Liver (tissue), 9 donors: ENCODE data around the gene TCERG1L. TPM values are rescaled to one million over a fixed set of nuclear protein-coding genes. Genes with fewer than 3 reads are reported as not detected.

ENCODE experiments used
- DNase-seq: peaks from one replicate; pipeline ENCODE4 v3.0.0-alpha.2; 2017; ENCODE audit warnings: low spot score
- H3K27ac ChIP-seq, 2 donors: one replicate each; pipeline ENCODE4 v1.7.0; 2013; ENCODE audit warnings: inconsistent platforms in 2 of 2, low read length in 2 of 2, control low read depth in 1 of 2, low read depth in 1 of 2, mild to moderate bottlenecking in 1 of 2
- H3K27me3 ChIP-seq, 4 donors: one replicate each; pipeline versions ENCODE4 v1.6.1 to v1.7.0; 2013; ENCODE audit warnings: low read length in 3 of 4, inconsistent platforms in 1 of 4, mild to moderate bottlenecking in 1 of 4, moderate library complexity in 1 of 4; ENCODE audit not compliant: control insufficient read depth in 4 of 4, insufficient read depth in 4 of 4
- H3K36me3 ChIP-seq, 4 donors: one replicate each; pipeline versions ENCODE4 v1.6.1 to v1.7.0; 2013; ENCODE audit warnings: low read length in 3 of 4, mild to moderate bottlenecking in 3 of 4, low read depth in 1 of 4, moderate library complexity in 1 of 4; ENCODE audit not compliant: control insufficient read depth in 4 of 4, insufficient read depth in 3 of 4
- H3K4me1 ChIP-seq, 4 donors: one replicate each; pipeline versions ENCODE4 v1.6.1 to v1.7.0; 2013; ENCODE audit warnings: low read length in 3 of 4, mild to moderate bottlenecking in 3 of 4, moderate library complexity in 1 of 4; ENCODE audit not compliant: control insufficient read depth in 4 of 4, insufficient read depth in 4 of 4
- H3K4me3 ChIP-seq, 3 donors: one replicate each; pipeline versions ENCODE4 v1.6.1 to v1.7.0; 2013; ENCODE audit warnings: low read length in 3 of 3, control low read depth in 1 of 3, low read depth in 1 of 3, mild to moderate bottlenecking in 1 of 3
- H3K9ac ChIP-seq, 2 donors: one replicate each; pipeline ENCODE4 v1.7.0; 2013; ENCODE audit warnings: low read length in 2 of 2, mild to moderate bottlenecking in 2 of 2, moderate library complexity in 2 of 2, control low read depth in 1 of 2, low read depth in 1 of 2
- H3K9me3 ChIP-seq, 4 donors: one replicate each; pipeline versions ENCODE4 v1.6.1 to v1.7.0; 2013; ENCODE audit warnings: low read length in 3 of 4; ENCODE audit not compliant: control insufficient read depth in 4 of 4
- CTCF ChIP-seq: fragments of 150-350 bp; IDR thresholded peaks from 2 replicates; pipeline ENCODE4 v1.5.1; 2017; ENCODE audit warnings: improper control_type of control experiment, low read depth, low read length; ENCODE audit not compliant: missing input control
- EGR1 ChIP-seq, 2 donors: IDR thresholded peaks; 2 replicates each; pipeline ENCODE4 v1.6.1; 2016 to 2018; ENCODE audit warnings: antibody characterized with exemption in 2 of 2, low read depth in 2 of 2
- FOXA1 ChIP-seq: IDR thresholded peaks from 2 replicates; pipeline ENCODE4 v1.6.1; 2016; ENCODE audit warnings: antibody characterized with exemption
- FOXA2 ChIP-seq: IDR thresholded peaks from 2 replicates; pipeline ENCODE4 v1.6.1; 2016; ENCODE audit warnings: antibody characterized with exemption
- HNF4A ChIP-seq, 2 donors: conservative IDR thresholded peaks; 2 replicates each; pipeline ENCODE4 v1.6.1; 2016; ENCODE audit warnings: antibody characterized with exemption in 2 of 2, mild to moderate bottlenecking in 2 of 2
- HNF4G ChIP-seq: IDR thresholded peaks from 2 replicates; pipeline ENCODE4 v1.6.1; 2016; ENCODE audit warnings: antibody characterized with exemption
- JUND ChIP-seq, 2 donors: IDR thresholded peaks; 2 replicates each; pipeline ENCODE4 v1.6.1; 2016; ENCODE audit warnings: antibody characterized with exemption in 2 of 2
- NR2F2 ChIP-seq: IDR thresholded peaks from 2 replicates; pipeline ENCODE4 v1.6.1; 2016; ENCODE audit warnings: antibody characterized with exemption
- RAD21 ChIP-seq, 2 donors: IDR thresholded peaks; 2 replicates each; pipeline ENCODE4 v1.6.1; 2016; ENCODE audit warnings: antibody characterized with exemption in 2 of 2, mild to moderate bottlenecking in 2 of 2
- RXRA ChIP-seq, 2 donors: IDR thresholded peaks; 2 replicates each; pipeline ENCODE4 v1.6.1; 2017 to 2018; ENCODE audit warnings: antibody characterized with exemption in 2 of 2, mild to moderate bottlenecking in 1 of 2
- YY1 ChIP-seq: IDR thresholded peaks from 2 replicates; pipeline ENCODE4 v1.6.1; 2016; ENCODE audit warnings: antibody characterized with exemption, mild to moderate bottlenecking
- WGBS: extraction: QIAGEN DNeasy Blood & Tissue Kit; methylation state at CpG from one replicate; pipeline ENCODE4 v1.1.7; 2013; 5-methylcytosine and 5-hydroxymethylcytosine counted together
- polyA plus RNA-seq, 2 donors: library from polyadenylated mRNA; stranded (reverse) in 1 of 2; unstranded in 1 of 2; fragments of 200-250 nt in 1 of 2; fragments of >200 nt in 1 of 2; fragmentation: Nextera tagmentation in 1 of 2; extraction: Ambion mirVana in 1 of 2; gene quantifications; one replicate each; pipeline versions ENCODE4 v1.2.1 to v1.2.3, GENCODE V29; 2013 to 2015
- total RNA-seq, 2 donors: library from RNA; depleted of rRNA; stranded (reverse); fragments of >200 nt; gene quantifications; one replicate each; pipeline ENCODE4 v1.2.3, GENCODE V29; 2014
- TF ChIP-seq, protein P1 (sequence below): IDR thresholded peaks from 2 replicates; pipeline ENCODE4 v1.6.1; 2016; ENCODE audit warnings: antibody characterized with exemption, mild to moderate bottlenecking
- TF ChIP-seq, protein P2 (sequence below): IDR thresholded peaks from 2 replicates; pipeline ENCODE4 v1.6.1; 2016; ENCODE audit warnings: antibody characterized with exemption
- TF ChIP-seq, protein P3 (sequence below): IDR thresholded peaks from 2 replicates; pipeline ENCODE4 v1.6.1; 2016; ENCODE audit warnings: antibody characterized with exemption
- TF ChIP-seq, protein P4 (sequence below): IDR thresholded peaks from 2 replicates; pipeline ENCODE4 v1.6.1; 2016; ENCODE audit warnings: antibody characterized with exemption
- donor health status: healthy.
- donor health status: healthy.
- donor health status: healthy.
- donor health status: healthy.
- donor health status: healthy.

The TCERG1L gene
- total and polyA plus RNA-seq, 4 donors: not detected

GRCh38 chr10:131313377-131313776, 1.9 kb upstream of the TCERG1L start:
- no peaks in the 10 kb centered on the region for H3K36me3 ChIP-seq
- peaks cover 0 to 22% (median 9%) of the 10 kb centered on the region in 4 donors for H3K4me1 ChIP-seq
- H3K4me3 ChIP-seq: no peak overlapping the region
- no peak overlapping the region for H3K9ac ChIP-seq
- TF ChIP-seq RAD21 (IDR thresholded peaks at IDR 0.05) (no peak), EGR1 (IDR thresholded peaks at IDR 0.05; ENCODE audit: low read depth in 2 of 2) (no peak), FOXA2 (no peak), FOXA1 (no peak), RXRA (IDR thresholded peaks at IDR 0.05) (no peak), CTCF (no peak), JUND (IDR thresholded peaks at IDR 0.05) (no peak), YY1 (no peak), HNF4G (no peak), HNF4A (conservative IDR thresholded peaks at IDR 0.05) (no peak), NR2F2 (no peak)
- TF ChIP-seq, protein P1, sequence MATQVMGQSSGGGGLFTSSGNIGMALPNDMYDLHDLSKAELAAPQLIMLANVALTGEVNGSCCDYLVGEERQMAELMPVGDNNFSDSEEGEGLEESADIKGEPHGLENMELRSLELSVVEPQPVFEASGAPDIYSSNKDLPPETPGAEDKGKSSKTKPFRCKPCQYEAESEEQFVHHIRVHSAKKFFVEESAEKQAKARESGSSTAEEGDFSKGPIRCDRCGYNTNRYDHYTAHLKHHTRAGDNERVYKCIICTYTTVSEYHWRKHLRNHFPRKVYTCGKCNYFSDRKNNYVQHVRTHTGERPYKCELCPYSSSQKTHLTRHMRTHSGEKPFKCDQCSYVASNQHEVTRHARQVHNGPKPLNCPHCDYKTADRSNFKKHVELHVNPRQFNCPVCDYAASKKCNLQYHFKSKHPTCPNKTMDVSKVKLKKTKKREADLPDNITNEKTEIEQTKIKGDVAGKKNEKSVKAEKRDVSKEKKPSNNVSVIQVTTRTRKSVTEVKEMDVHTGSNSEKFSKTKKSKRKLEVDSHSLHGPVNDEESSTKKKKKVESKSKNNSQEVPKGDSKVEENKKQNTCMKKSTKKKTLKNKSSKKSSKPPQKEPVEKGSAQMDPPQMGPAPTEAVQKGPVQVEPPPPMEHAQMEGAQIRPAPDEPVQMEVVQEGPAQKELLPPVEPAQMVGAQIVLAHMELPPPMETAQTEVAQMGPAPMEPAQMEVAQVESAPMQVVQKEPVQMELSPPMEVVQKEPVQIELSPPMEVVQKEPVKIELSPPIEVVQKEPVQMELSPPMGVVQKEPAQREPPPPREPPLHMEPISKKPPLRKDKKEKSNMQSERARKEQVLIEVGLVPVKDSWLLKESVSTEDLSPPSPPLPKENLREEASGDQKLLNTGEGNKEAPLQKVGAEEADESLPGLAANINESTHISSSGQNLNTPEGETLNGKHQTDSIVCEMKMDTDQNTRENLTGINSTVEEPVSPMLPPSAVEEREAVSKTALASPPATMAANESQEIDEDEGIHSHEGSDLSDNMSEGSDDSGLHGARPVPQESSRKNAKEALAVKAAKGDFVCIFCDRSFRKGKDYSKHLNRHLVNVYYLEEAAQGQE: no peak
- TF ChIP-seq, protein P2, sequence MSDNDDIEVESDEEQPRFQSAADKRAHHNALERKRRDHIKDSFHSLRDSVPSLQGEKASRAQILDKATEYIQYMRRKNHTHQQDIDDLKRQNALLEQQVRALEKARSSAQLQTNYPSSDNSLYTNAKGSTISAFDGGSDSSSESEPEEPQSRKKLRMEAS: no peak
- TF ChIP-seq, protein P3, sequence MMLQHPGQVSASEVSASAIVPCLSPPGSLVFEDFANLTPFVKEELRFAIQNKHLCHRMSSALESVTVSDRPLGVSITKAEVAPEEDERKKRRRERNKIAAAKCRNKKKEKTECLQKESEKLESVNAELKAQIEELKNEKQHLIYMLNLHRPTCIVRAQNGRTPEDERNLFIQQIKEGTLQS: no peak
- TF ChIP-seq, protein P4, sequence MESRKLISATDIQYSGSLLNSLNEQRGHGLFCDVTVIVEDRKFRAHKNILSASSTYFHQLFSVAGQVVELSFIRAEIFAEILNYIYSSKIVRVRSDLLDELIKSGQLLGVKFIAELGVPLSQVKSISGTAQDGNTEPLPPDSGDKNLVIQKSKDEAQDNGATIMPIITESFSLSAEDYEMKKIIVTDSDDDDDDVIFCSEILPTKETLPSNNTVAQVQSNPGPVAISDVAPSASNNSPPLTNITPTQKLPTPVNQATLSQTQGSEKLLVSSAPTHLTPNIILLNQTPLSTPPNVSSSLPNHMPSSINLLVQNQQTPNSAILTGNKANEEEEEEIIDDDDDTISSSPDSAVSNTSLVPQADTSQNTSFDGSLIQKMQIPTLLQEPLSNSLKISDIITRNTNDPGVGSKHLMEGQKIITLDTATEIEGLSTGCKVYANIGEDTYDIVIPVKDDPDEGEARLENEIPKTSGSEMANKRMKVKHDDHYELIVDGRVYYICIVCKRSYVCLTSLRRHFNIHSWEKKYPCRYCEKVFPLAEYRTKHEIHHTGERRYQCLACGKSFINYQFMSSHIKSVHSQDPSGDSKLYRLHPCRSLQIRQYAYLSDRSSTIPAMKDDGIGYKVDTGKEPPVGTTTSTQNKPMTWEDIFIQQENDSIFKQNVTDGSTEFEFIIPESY: no peak
- no peak overlapping the region for H3K27ac ChIP-seq
- WGBS: 63% methylated on average over 6 of the region's 6 CpGs
- peaks cover 0 to 14% (median 8%) of the 10 kb centered on the region in 4 donors for H3K27me3 ChIP-seq
- no peaks in the 10 kb centered on the region for H3K9me3 ChIP-seq
- no peak for DNase-seq

GRCh38 chr10:131312478-131312836, 936 bp upstream of the TCERG1L start:
- 6% methylated on average over 32 of the region's 32 CpGs for WGBS
- Histone ChIP-seq H3K4me1 (peaks cover 0 to 22% (median 9%) of the 10 kb centered on the region in 4 donors), H3K27ac (no peak overlapping the region), H3K9ac (no peak overlapping the region), H3K36me3 (no peaks in the 10 kb centered on the region), H3K27me3 (peaks cover 0 to 16% (median 9%) of the 10 kb centered on the region in 4 donors), H3K4me3 (peak overlapping the region in 1 of 3 donors; percentile 43), H3K9me3 (no peaks in the 10 kb centered on the region)
- no peak for DNase-seq
- no peak for TF ChIP-seq HNF4G
- peak in 1 of 2 donors; percentile 23 for TF ChIP-seq RAD21 (IDR thresholded peaks at IDR 0.05)
